ENCODE results near the gene NATD1. TPM values are rescaled to one million over a fixed set of nuclear protein-coding genes. Genes with fewer than 3 reads are reported as not detected.
A peak's percentile ranks its signal among the peaks of the same experiment; 100 is the strongest.

NATD1 gene
- total RNA-seq, 2 donors from 2014 or later: 7.4 to 8.8 TPM

GRCh38 chr17:21209511-21210175 is 43.6 kb downstream of the NATD1 start:
- no peak overlapping the region for H3K27ac Mint-ChIP-seq
- DNase-seq: no peak
- peaks cover 40% of the 10 kb centered on the region for H3K4me1 Mint-ChIP-seq (ENCODE audit: low read depth)

DNA sequence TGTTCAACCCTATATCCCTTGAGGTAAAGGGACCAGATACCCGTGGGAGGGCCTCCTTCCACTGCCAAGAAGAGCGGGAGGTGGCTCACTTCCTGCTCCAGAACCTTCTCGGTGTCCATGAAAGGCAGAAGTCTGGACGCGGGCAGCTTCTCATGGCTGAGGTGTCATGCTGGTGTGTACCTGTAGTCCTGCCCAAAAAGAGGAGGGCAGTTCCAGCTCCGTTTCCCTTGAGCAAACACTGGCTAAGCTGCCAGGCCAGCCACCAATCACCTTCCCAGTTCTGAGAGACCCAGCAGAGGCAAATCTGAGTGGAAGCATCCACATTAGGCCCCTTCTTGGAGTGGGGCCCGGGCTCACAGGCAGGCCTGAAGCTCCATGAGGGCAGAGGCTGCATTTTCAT is 44.9 kb downstream of the NATD1 start:
- Mint-ChIP-seq H3K27me3 (ENCODE audit: low read depth) (no peaks in the 10 kb centered on the region), H3K27ac (no peak overlapping the region), H3K36me3 (ENCODE audit: insufficient read depth in 2 of 2) (no peaks in the 10 kb centered on the region), H3K9me3 (no peaks in the 10 kb centered on the region), H3K4me3 (no peak overlapping the region), H3K4me1 (ENCODE audit: low read depth) (peaks cover 39% of the 10 kb centered on the region)
- no peak for ATAC-seq (replicated peaks in 1 of 2)
- no peak for DNase-seq

More at GRCh38 chr17:21209511-21210175, 43.6 kb downstream of the NATD1 start:
- Mint-ChIP-seq H3K36me3 (ENCODE audit: insufficient read depth in 2 of 2) (peaks cover 2% of the 10 kb centered on the region in 2 donors), H3K4me3 (no peak overlapping the region), H3K27me3 (ENCODE audit: low read depth) (no peaks in the 10 kb centered on the region), H3K9me3 (no peaks in the 10 kb centered on the region)
- no peak for ATAC-seq (replicated peaks in 1 of 2)

GRCh38 chr17:21204935-21205334 is 48.3 kb downstream of the NATD1 start:
- DNase-seq: no peak
- no peaks in the 10 kb centered on the region for H3K36me3 Mint-ChIP-seq (ENCODE audit: insufficient read depth in 2 of 2)
- no peak overlapping the region for H3K27ac Mint-ChIP-seq
- no peaks in the 10 kb centered on the region for H3K27me3 Mint-ChIP-seq (ENCODE audit: low read depth)
- no peak overlapping the region for H3K4me3 Mint-ChIP-seq
- H3K9me3 Mint-ChIP-seq: no peaks in the 10 kb centered on the region
- H3K4me1 Mint-ChIP-seq (ENCODE audit: low read depth): peaks cover 12% of the 10 kb centered on the region
- ATAC-seq (replicated peaks in 1 of 2): no peak

GRCh38 chr17:21202512-21202911 is 50.7 kb downstream of the NATD1 start:
- H3K27me3 Mint-ChIP-seq (ENCODE audit: low read depth): no peaks in the 10 kb centered on the region
- H3K4me1 Mint-ChIP-seq (ENCODE audit: low read depth): peaks cover 11% of the 10 kb centered on the region
- ATAC-seq (replicated peaks in 1 of 2): no peak

DNA sequence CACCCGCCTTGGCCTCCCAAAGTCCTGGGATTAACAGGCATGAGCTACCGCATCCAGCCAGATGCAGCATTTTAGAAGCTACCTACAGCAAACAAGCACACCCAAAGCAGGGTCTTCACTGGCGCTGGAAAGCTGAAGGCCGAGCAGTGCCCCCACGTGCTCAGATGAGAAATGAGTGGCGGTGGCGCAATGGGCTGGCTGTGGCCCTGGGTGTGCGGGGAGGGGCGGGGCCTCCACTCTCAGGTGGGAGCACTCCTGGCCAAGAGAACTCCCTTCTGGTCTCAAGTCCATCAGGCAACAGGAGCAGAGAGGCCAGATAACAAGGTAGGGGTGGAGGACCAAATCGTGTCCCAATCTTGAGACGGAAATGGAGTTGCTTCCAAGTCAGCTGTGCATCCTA is 51.3 kb downstream of the NATD1 start:
- ATAC-seq (replicated peaks in 1 of 2): no peak
- Mint-ChIP-seq H3K27me3 (ENCODE audit: low read depth) (no peaks in the 10 kb centered on the region), H3K9me3 (no peaks in the 10 kb centered on the region), H3K4me1 (ENCODE audit: low read depth) (peaks cover 11% of the 10 kb centered on the region), H3K27ac (no peak overlapping the region), H3K36me3 (ENCODE audit: insufficient read depth in 2 of 2) (peaks cover 2 to 11% of the 10 kb centered on the region in 2 donors), H3K4me3 (no peak overlapping the region)
- no peak for DNase-seq

More at GRCh38 chr17:21202512-21202911, 50.7 kb downstream of the NATD1 start:
- H3K36me3 Mint-ChIP-seq (ENCODE audit: insufficient read depth in 2 of 2): peaks cover 2 to 6% of the 10 kb centered on the region in 2 donors
- H3K9me3 Mint-ChIP-seq: no peaks in the 10 kb centered on the region
- no peak overlapping the region for H3K27ac Mint-ChIP-seq
- H3K4me3 Mint-ChIP-seq: no peak overlapping the region
- no peak for DNase-seq

DNA sequence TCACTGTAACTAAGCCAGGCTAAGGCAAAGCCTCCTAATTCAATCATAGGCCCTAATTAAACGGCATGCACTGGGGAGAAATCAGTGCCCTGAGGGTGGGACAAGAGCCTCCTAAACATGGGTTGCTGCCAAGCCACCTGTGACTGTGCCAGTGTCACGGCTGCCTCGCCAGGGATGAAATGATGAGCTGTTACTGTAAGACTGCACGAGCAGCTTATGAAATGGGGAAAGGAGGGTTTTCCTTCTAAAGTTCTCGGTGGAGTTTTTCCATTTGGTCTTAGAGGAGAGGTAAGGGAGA is 52.0 kb downstream of the NATD1 start:
- Mint-ChIP-seq H3K27ac (no peak overlapping the region), H3K4me3 (no peak overlapping the region), H3K4me1 (ENCODE audit: low read depth) (peaks cover 8% of the 10 kb centered on the region), H3K36me3 (ENCODE audit: insufficient read depth in 2 of 2) (peaks cover 2 to 12% of the 10 kb centered on the region in 2 donors), H3K9me3 (no peaks in the 10 kb centered on the region), H3K27me3 (ENCODE audit: low read depth) (no peaks in the 10 kb centered on the region)
- no peak for ATAC-seq (replicated peaks in 1 of 2)
- no peak for DNase-seq

- H3K27ac Mint-ChIP-seq: no peak overlapping the region
- peaks cover 2 to 12% of the 10 kb centered on the region in 2 donors for H3K36me3 Mint-ChIP-seq (ENCODE audit: insufficient read depth in 2 of 2)
- ATAC-seq (replicated peaks in 1 of 2): no peak
- H3K4me3 Mint-ChIP-seq: no peak overlapping the region
- H3K9me3 Mint-ChIP-seq: no peaks in the 10 kb centered on the region
- peaks cover 5% of the 10 kb centered on the region for H3K4me1 Mint-ChIP-seq (ENCODE audit: low read depth)
- no peaks in the 10 kb centered on the region for H3K27me3 Mint-ChIP-seq (ENCODE audit: low read depth)
- no peak for DNase-seq
These were observed 52.5 kb downstream of the NATD1 start for GRCh38 chr17:21200590-21201297.

DNA sequence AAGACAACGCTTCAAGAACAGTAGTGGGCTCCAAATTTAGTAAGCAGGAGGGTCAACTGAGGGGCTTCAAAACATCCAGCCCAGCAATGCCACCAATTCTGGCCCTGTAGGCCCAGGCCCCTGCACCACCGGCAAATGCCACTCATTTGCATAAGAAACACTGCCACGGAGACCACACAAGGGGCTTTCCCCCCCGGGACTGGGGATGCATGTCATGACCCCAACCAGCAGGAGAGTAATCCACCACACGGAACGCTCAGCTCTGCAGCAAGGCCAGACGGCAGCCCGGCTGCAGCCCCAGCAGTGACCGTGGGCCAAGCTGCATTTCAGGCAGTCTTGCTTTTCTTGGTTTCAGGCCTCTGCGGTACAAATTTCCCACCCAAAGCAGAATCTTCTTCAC is 53.4 kb downstream of the NATD1 start:
- Mint-ChIP-seq H3K4me3 (no peak overlapping the region), H3K36me3 (ENCODE audit: insufficient read depth in 2 of 2) (peaks cover 2 to 12% of the 10 kb centered on the region in 2 donors), H3K4me1 (ENCODE audit: low read depth) (peaks cover 5% of the 10 kb centered on the region), H3K27ac (no peak overlapping the region), H3K27me3 (ENCODE audit: low read depth) (no peaks in the 10 kb centered on the region), H3K9me3 (no peaks in the 10 kb centered on the region)
- ATAC-seq (replicated peaks in 1 of 2): no peak
- no peak for DNase-seq

- no peak overlapping the region for H3K27ac Mint-ChIP-seq
- H3K36me3 Mint-ChIP-seq (ENCODE audit: insufficient read depth in 2 of 2): peaks cover 2 to 12% of the 10 kb centered on the region in 2 donors
- no peak overlapping the region for H3K4me3 Mint-ChIP-seq
- ATAC-seq (replicated peaks in 1 of 2) (no peak), DNase-seq (no peak)
- no peaks in the 10 kb centered on the region for H3K9me3 Mint-ChIP-seq
- peaks cover 9% of the 10 kb centered on the region for H3K4me1 Mint-ChIP-seq (ENCODE audit: low read depth)
- no peaks in the 10 kb centered on the region for H3K27me3 Mint-ChIP-seq (ENCODE audit: low read depth)
These were observed 53.9 kb downstream of the NATD1 start for GRCh38 chr17:21199311-21199710.

DNA sequence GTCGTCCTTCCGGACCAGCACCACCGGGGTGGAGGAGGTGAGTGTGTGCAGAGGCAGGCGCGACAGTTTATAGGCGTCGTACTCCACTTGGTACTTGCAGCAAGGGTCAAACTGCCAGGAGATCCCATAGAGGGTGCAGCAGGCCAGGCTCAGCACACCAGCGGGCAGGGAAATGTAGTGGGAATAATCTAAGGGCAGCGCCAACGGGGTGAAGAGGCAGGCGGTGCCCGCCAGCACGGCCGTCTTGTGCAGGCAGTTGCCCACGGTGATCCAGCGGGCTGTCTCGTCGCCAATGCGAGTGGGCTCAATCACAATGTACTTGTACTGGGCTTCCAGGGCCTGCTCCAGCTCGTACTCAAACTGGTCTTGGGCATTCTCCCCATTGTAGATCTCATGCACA is 54.8 kb downstream of the NATD1 start:
- Mint-ChIP-seq H3K27ac (no peak overlapping the region), H3K9me3 (no peaks in the 10 kb centered on the region), H3K27me3 (ENCODE audit: low read depth) (no peaks in the 10 kb centered on the region), H3K4me3 (no peak overlapping the region), H3K36me3 (ENCODE audit: insufficient read depth in 2 of 2) (peaks cover 2 to 13% of the 10 kb centered on the region in 2 donors), H3K4me1 (ENCODE audit: low read depth) (peaks cover 13% of the 10 kb centered on the region)
- ATAC-seq (replicated peaks in 1 of 2) (no peak), DNase-seq (no peak)

GRCh38 chr17:21196126-21196525 is 57.1 kb downstream of the NATD1 start:
- peaks cover 2 to 15% of the 10 kb centered on the region in 2 donors for H3K36me3 Mint-ChIP-seq (ENCODE audit: insufficient read depth in 2 of 2)
- H3K27me3 Mint-ChIP-seq (ENCODE audit: low read depth): no peaks in the 10 kb centered on the region
- no peak overlapping the region for H3K4me3 Mint-ChIP-seq
- peaks cover 23% of the 10 kb centered on the region for H3K4me1 Mint-ChIP-seq (ENCODE audit: low read depth)
- ATAC-seq (replicated peaks in 1 of 2) (no peak), DNase-seq (no peak)
- no peak overlapping the region for H3K27ac Mint-ChIP-seq
- H3K9me3 Mint-ChIP-seq: no peaks in the 10 kb centered on the region

DNA sequence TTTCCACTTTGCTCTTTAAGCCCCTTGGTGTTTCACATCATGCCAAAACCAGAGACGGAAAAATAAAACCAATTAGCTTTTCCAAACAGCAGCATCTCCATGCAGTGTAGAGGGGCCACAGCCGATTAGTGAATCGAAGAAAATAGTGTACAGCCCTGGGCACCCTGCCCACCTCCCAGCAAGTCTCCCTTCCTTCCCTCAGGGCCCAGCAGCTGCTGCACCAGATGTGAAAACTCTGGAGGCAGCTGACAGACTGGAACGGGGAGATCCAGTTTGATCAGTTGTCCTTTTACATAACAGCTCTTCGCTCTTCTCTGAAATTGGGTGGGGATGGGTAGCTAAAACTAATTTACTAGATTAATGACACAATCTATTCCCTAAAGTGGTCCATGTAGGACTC is 58.5 kb downstream of the NATD1 start:
- H3K27me3 Mint-ChIP-seq (ENCODE audit: low read depth): no peaks in the 10 kb centered on the region
- no peak overlapping the region for H3K4me3 Mint-ChIP-seq
- H3K9me3 Mint-ChIP-seq: no peaks in the 10 kb centered on the region
- H3K27ac Mint-ChIP-seq: peak overlapping the region; percentile 80
- ATAC-seq (replicated peaks in 1 of 2): no peak
- H3K36me3 Mint-ChIP-seq (ENCODE audit: insufficient read depth in 2 of 2): peaks cover 2 to 15% of the 10 kb centered on the region in 2 donors
- DNase-seq: no peak
- peaks cover 18% of the 10 kb centered on the region for H3K4me1 Mint-ChIP-seq (ENCODE audit: low read depth)

GRCh38 chr17:21194226-21194625 is 59.0 kb downstream of the NATD1 start:
- no peak overlapping the region for H3K4me3 Mint-ChIP-seq
- peak overlapping the region; percentile 5 for H3K27ac Mint-ChIP-seq
- H3K4me1 Mint-ChIP-seq (ENCODE audit: low read depth): peaks cover 18% of the 10 kb centered on the region
- peaks cover 2 to 15% of the 10 kb centered on the region in 2 donors for H3K36me3 Mint-ChIP-seq (ENCODE audit: insufficient read depth in 2 of 2)
- no peaks in the 10 kb centered on the region for H3K27me3 Mint-ChIP-seq (ENCODE audit: low read depth)
- no peaks in the 10 kb centered on the region for H3K9me3 Mint-ChIP-seq
- no peak for ATAC-seq (replicated peaks in 1 of 2)
- DNase-seq: no peak

- Mint-ChIP-seq H3K4me3 (no peak overlapping the region), H3K27ac (no peak overlapping the region), H3K4me1 (ENCODE audit: low read depth) (peaks cover 18% of the 10 kb centered on the region), H3K9me3 (no peaks in the 10 kb centered on the region), H3K27me3 (ENCODE audit: low read depth) (no peaks in the 10 kb centered on the region), H3K36me3 (ENCODE audit: insufficient read depth in 2 of 2) (peaks cover 0 to 11% of the 10 kb centered on the region in 2 donors)
- DNase-seq (peak in 1 of 2 donors; percentile 22), ATAC-seq (replicated peaks in 1 of 2) (peak; percentile 66 to 70)
These were observed 60.2 kb downstream of the NATD1 start for GRCh38 chr17:21193031-21193430.
